HCT116 (cell line): ENCODE measurements around the gene ANKRD13C. TPM values are rescaled to one million over a fixed set of nuclear protein-coding genes. Genes with fewer than 3 reads are reported as not detected.

Source experiments
- ATAC-seq: fragments of 200-7000 bp; cut with Tn5 transposase; 2 replicates; pipeline ENCODE4 v1.9.1; 2020; ENCODE audit warnings: mild to moderate bottlenecking, moderate library complexity
- BruUV-seq: library from RNA; stranded (reverse); fragments of 400-500 nt; replicated peaks from 2 replicates; lab custom pipeline; 2021; lab: Mats Ljungman, UMichigan
- CTCF ChIA-PET: fragments of 300-600 bp; sonication (Branson Sonifier 250); formaldehyde crosslinking; loops from one replicate; lab custom pipeline; 2021; ENCODE audit warnings: antibody characterized with exemption; lab: Charles Lee
- POLR2A ChIA-PET: fragments of 300-600, 350-600 bp; sonication (Branson Sonifier 250); formaldehyde crosslinking; loops from one replicate; lab custom pipeline; 2021; ENCODE audit warnings: antibody characterized with exemption; lab: Charles Lee
- RAD21 ChIA-PET, 2 experiments: fragments of 300-600 bp; sonication (Branson Sonifier 250); formaldehyde crosslinking; loops; one replicate each; lab custom pipeline; 2023; ENCODE audit warnings: low total read pairs in 2 of 2; ENCODE audit not compliant: uncharacterized antibody in 2 of 2, unreplicated experiment in 2 of 2, low non-redundant PET in 1 of 2; lab: Charles Lee
- DNase-seq: peaks from one replicate; pipeline ENCODE4 v3.0.0-alpha.2; 2010; ENCODE audit warnings: low read depth, low spot score
- H2AFZ ChIP-seq: fragments of 200-600 bp; shearing (Covaris generic), sonication (generic); 2 replicates; pipeline ENCODE4 v1.6.1; 2017; ENCODE audit warnings: low read depth, mixed run types, mixed read lengths, antibody characterized with exemption, low read length; ENCODE audit not compliant: poor library complexity, severe bottlenecking
- H3K27ac ChIP-seq: 2 replicates; pipeline ENCODE4 v1.5.1; 2012; ENCODE audit warnings: low read depth, low read length
- H3K27me3 ChIP-seq: fragments of 200-600 bp; sonication (generic); 2 replicates; pipeline ENCODE4 v1.6.1; 2016; ENCODE audit warnings: mixed run types, low read length, mixed read lengths; ENCODE audit not compliant: insufficient read depth
- H3K36me3 ChIP-seq, 2 experiments: fragments of 200-500 bp in 1 of 2; fragments of 200-600 bp in 1 of 2; sonication (Bioruptor generic) in 1 of 2; sonication (generic) in 1 of 2; 2 replicates each; pipeline versions ENCODE4 v1.5.1 to v1.6.1; 2014 to 2016; ENCODE audit warnings: low read length in 2 of 2, inconsistent platforms in 1 of 2, mixed read lengths in 1 of 2, mixed run types in 1 of 2; ENCODE audit not compliant: insufficient read depth in 2 of 2, control insufficient read depth in 1 of 2
- H3K4me1 ChIP-seq, 2 experiments: fragments of 200-600 bp in 1 of 2; sonication (generic) in 1 of 2; 2 replicates each; pipeline versions ENCODE4 v1.5.1 to v1.6.1; 2012 to 2017; ENCODE audit warnings: low read length in 2 of 2, inconsistent platforms in 1 of 2, mild to moderate bottlenecking in 1 of 2, mixed read lengths in 1 of 2, mixed run types in 1 of 2, moderate library complexity in 1 of 2; ENCODE audit not compliant: insufficient read depth in 2 of 2, control insufficient read depth in 1 of 2
- H3K4me2 ChIP-seq: fragments of 200-600 bp; sonication (generic); 2 replicates; pipeline ENCODE4 v1.6.1; 2017; ENCODE audit warnings: mixed run types, low read length, mixed read lengths
- H3K4me3 ChIP-seq, 2 experiments: fragments of 200-600 bp in 1 of 2; sonication (generic) in 1 of 2; replicated peaks in 1 of 2; 2 replicates each; pipeline ENCODE4 v1.5.1; 2011 to 2016; ENCODE audit warnings: low read length in 2 of 2, control low read depth in 1 of 2, low read depth in 1 of 2, mild to moderate bottlenecking in 1 of 2, mixed read lengths in 1 of 2, mixed run types in 1 of 2
- H3K79me2 ChIP-seq: fragments of 200-600 bp; sonication (generic); 2 replicates; pipeline ENCODE4 v1.6.1; 2017; ENCODE audit warnings: mild to moderate bottlenecking, mixed run types, low read length, moderate library complexity, mixed read lengths; ENCODE audit not compliant: insufficient read depth
- H3K9ac ChIP-seq: fragments of 200-600 bp; sonication (generic); 2 replicates; pipeline ENCODE4 v1.6.1; 2016; ENCODE audit warnings: low read length, mixed read lengths
- H3K9me2 ChIP-seq: fragments of 200-600 bp; sonication (generic), shearing (Covaris generic); 2 replicates; pipeline ENCODE4 v1.6.1; 2017; ENCODE audit warnings: mixed run types, mild to moderate bottlenecking, moderate library complexity; ENCODE audit not compliant: insufficient read depth
- H3K9me3 ChIP-seq, 2 experiments: fragments of 200-500 bp in 1 of 2; fragments of 200-600 bp in 1 of 2; sonication (Bioruptor generic) in 1 of 2; sonication (generic) in 1 of 2; 2 replicates each; pipeline ENCODE4 v1.6.1; 2014 to 2017; ENCODE audit warnings: low read length in 2 of 2, mixed read lengths in 2 of 2, inconsistent platforms in 1 of 2, low read depth in 1 of 2, mild to moderate bottlenecking in 1 of 2, mixed run types in 1 of 2, moderate library complexity in 1 of 2; ENCODE audit not compliant: control insufficient read depth in 1 of 2, insufficient read depth in 1 of 2
- H4K20me1 ChIP-seq: fragments of 200-600 bp; sonication (generic), shearing (Covaris generic); 2 replicates; pipeline ENCODE4 v1.6.1; 2017; ENCODE audit warnings: mixed run types, mild to moderate bottlenecking, moderate library complexity; ENCODE audit not compliant: insufficient read depth
- CBX3 ChIP-seq: IDR thresholded peaks from 2 replicates; pipeline ENCODE4 v1.6.1; 2012; ENCODE audit warnings: low read depth
- EGR1 ChIP-seq: IDR thresholded peaks from 2 replicates; pipeline ENCODE4 v1.6.1; 2012; ENCODE audit warnings: low read depth
- EZH2 ChIP-seq: fragments of 200-600 bp; sonication (generic); IDR thresholded peaks from 2 replicates; pipeline ENCODE4 v1.6.1; 2017; ENCODE audit warnings: antibody characterized with exemption, mixed run types
- FOSL1 ChIP-seq: IDR thresholded peaks from 2 replicates; pipeline ENCODE4 v1.6.1; 2012; ENCODE audit warnings: low read depth
- JUND ChIP-seq: IDR thresholded peaks from 2 replicates; pipeline ENCODE4 v1.6.1; 2012
- MAX ChIP-seq: IDR thresholded peaks from 2 replicates; pipeline ENCODE4 v1.6.1; 2012
- POLR2A ChIP-seq: IDR thresholded peaks from 2 replicates; pipeline ENCODE4 v1.7.0; 2011; ENCODE audit warnings: borderline replicate concordance; ENCODE audit not compliant: insufficient read depth, insufficient read length; ENCODE audit errors: extremely low read depth
- POLR2AphosphoS5 ChIP-seq: IDR thresholded peaks from 2 replicates; pipeline ENCODE4 v1.6.1; 2011; ENCODE audit warnings: mild to moderate bottlenecking, low read depth, low read length, moderate library complexity
- RAD21 ChIP-seq: IDR thresholded peaks from 2 replicates; pipeline ENCODE4 v1.6.1; 2012; ENCODE audit warnings: low read depth, mild to moderate bottlenecking
- SP1 ChIP-seq: IDR thresholded peaks from 2 replicates; pipeline ENCODE4 v1.6.1; 2012; ENCODE audit warnings: low read depth
- SRF ChIP-seq: IDR thresholded peaks from 2 replicates; pipeline ENCODE4 v1.6.1; 2012; ENCODE audit warnings: low read depth
- YY1 ChIP-seq: IDR thresholded peaks from 2 replicates; pipeline ENCODE4 v1.6.1; 2011; ENCODE audit warnings: low read length, low read depth, moderate library complexity, mild to moderate bottlenecking; ENCODE audit not compliant: insufficient replicate concordance; ENCODE audit errors: extremely low read depth
- ZNF274 ChIP-seq: fragments of 200-500 bp; sonication (Bioruptor generic); IDR thresholded peaks from 2 replicates; pipeline ENCODE4 v1.6.1; 2014; ENCODE audit warnings: mild to moderate bottlenecking, low read depth, low read length, inconsistent platforms
- intact Hi-C: fragments of 100-400 bp; cut with micrococcal nuclease; formaldehyde crosslinking; loops from 2 replicates; pipeline ENCODE4 v1.10.0; 2022
- total RNA-seq: library from RNA; stranded (reverse); gene quantifications from one replicate; pipeline ENCODE4 v1.2.1, GENCODE V29; 2021; ENCODE audit not compliant: unreplicated experiment
- TF ChIP-seq, protein P1 (sequence below): IDR thresholded peaks from 2 replicates; pipeline ENCODE4 v1.6.1; 2012
- TF ChIP-seq, protein P2 (sequence below), 3 experiments: fragments of 200-600 bp in 1 of 3; sonication (generic) in 1 of 3; IDR thresholded peaks in 2 of 3; conservative IDR thresholded peaks in 1 of 3; 2 replicates each; pipeline ENCODE4 v1.5.1; 2012 to 2017; ENCODE audit warnings: low read depth in 2 of 3, low read length in 2 of 3, antibody characterized with exemption in 1 of 3, borderline replicate concordance in 1 of 3, control low read depth in 1 of 3, mild to moderate bottlenecking in 1 of 3, mixed read lengths in 1 of 3, mixed run types in 1 of 3, moderate library complexity in 1 of 3; ENCODE audit not compliant: insufficient read depth in 1 of 3

The ANKRD13C gene
- total RNA-seq, 1 experiment from 2014 or later, result 21.1 TPM

GRCh38 chr1:70290218-70290617 lies 64.3 kb downstream of the ANKRD13C start:
- no peak for DNase-seq
- Histone ChIP-seq H3K4me3 (no peak overlapping the region), H2AFZ (no peak overlapping the region)

DNA sequence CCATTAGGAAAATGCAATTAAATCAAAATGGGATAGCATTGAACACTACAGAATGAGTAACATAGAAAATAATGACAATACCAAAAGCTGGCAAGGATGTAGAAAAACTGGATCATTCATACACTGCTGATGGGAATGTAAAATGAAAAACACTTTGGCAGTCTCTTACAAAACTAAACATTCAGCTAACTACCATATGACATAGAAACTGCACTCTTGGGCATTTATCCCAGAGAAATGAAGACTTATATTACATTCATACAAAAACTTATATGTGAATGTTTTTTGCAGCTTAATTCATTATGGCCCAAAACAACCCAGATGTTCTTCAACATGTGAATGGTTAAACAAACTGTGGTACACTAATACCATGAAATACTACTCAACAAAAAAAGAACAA lies 66.4 kb downstream of the ANKRD13C start:
- ChIA-PET CTCF (no interaction called here), RAD21 (no interaction called here), POLR2A (no interaction called here)
- BruUV-seq, result no TSS peak
- Histone ChIP-seq H2AFZ (no peak overlapping the region), H3K9ac (no peak overlapping the region), H3K4me1 (no peaks in the 10 kb centered on the region), H3K27ac (no peak overlapping the region), H4K20me1 (no peaks in the 10 kb centered on the region), H3K79me2 (peaks cover 10% of the 10 kb centered on the region), H3K4me3 (no peak overlapping the region), H3K27me3 (no peaks in the 10 kb centered on the region), H3K9me2 (no peaks in the 10 kb centered on the region), H3K4me2 (no peak overlapping the region), H3K36me3 (peaks cover 0 to 5% of the 10 kb centered on the region in 2 experiments; a peak in 1 of 4 replicates), H3K9me3 (no peaks in the 10 kb centered on the region)
- no peak for DNase-seq
- no peak for ATAC-seq
- intact Hi-C loops, result no loop called here
- TF ChIP-seq POLR2AphosphoS5 (no peak), FOSL1 (no peak), EGR1 (no peak), CBX3 (no peak), YY1 (no peak), RAD21 (no peak), SRF (no peak), JUND (no peak), EZH2 (no peak)
- TF ChIP-seq, protein P1, sequence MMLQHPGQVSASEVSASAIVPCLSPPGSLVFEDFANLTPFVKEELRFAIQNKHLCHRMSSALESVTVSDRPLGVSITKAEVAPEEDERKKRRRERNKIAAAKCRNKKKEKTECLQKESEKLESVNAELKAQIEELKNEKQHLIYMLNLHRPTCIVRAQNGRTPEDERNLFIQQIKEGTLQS, result no peak
- TF ChIP-seq, protein P2, sequence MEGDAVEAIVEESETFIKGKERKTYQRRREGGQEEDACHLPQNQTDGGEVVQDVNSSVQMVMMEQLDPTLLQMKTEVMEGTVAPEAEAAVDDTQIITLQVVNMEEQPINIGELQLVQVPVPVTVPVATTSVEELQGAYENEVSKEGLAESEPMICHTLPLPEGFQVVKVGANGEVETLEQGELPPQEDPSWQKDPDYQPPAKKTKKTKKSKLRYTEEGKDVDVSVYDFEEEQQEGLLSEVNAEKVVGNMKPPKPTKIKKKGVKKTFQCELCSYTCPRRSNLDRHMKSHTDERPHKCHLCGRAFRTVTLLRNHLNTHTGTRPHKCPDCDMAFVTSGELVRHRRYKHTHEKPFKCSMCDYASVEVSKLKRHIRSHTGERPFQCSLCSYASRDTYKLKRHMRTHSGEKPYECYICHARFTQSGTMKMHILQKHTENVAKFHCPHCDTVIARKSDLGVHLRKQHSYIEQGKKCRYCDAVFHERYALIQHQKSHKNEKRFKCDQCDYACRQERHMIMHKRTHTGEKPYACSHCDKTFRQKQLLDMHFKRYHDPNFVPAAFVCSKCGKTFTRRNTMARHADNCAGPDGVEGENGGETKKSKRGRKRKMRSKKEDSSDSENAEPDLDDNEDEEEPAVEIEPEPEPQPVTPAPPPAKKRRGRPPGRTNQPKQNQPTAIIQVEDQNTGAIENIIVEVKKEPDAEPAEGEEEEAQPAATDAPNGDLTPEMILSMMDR (IDR thresholded peaks at IDR 0.05 in 2 of 3, conservative IDR thresholded peaks at IDR 0.05 in 1 of 3; ENCODE audit: borderline replicate concordance in 1 of 3, insufficient read depth in 1 of 3, low read depth in 2 of 3, low read length in 2 of 3), result no peak

More at GRCh38 chr1:70290218-70290617, 64.3 kb downstream of the ANKRD13C start:
- peaks cover 10% of the 10 kb centered on the region for H3K79me2 ChIP-seq
- no peak overlapping the region for H3K9ac ChIP-seq
- no peaks in the 10 kb centered on the region for H4K20me1 ChIP-seq
- no peak overlapping the region for H3K4me2 ChIP-seq
- H3K9me3 ChIP-seq, result no peaks in the 10 kb centered on the region
- no peaks in the 10 kb centered on the region for H3K9me2 ChIP-seq
- H3K36me3 ChIP-seq, result peaks cover 0 to 5% of the 10 kb centered on the region in 2 experiments; a peak in 1 of 4 replicates
- H3K27ac ChIP-seq, result no peak overlapping the region
- no peaks in the 10 kb centered on the region for H3K27me3 ChIP-seq
- no TSS peak for BruUV-seq
- no peak for ATAC-seq
- no peak for TF ChIP-seq ZNF274
- TF ChIP-seq, protein P1, result no peak
- TF ChIP-seq CBX3, result no peak
- no peak for TF ChIP-seq MAX
- TF ChIP-seq YY1, result no peak
- TF ChIP-seq POLR2AphosphoS5, result no peak
- TF ChIP-seq POLR2A, result no peak
- no peak for TF ChIP-seq SP1
- TF ChIP-seq RAD21, result no peak
- no peak for TF ChIP-seq EGR1
- H3K4me1 ChIP-seq, result no peaks in the 10 kb centered on the region
- ChIA-PET RAD21 (no interaction called here), CTCF (no interaction called here), POLR2A (no interaction called here)
- intact Hi-C loops, result no loop called here
